ENCODE data around the gene TBC1D2.

Gene TBC1D2

DNA sequence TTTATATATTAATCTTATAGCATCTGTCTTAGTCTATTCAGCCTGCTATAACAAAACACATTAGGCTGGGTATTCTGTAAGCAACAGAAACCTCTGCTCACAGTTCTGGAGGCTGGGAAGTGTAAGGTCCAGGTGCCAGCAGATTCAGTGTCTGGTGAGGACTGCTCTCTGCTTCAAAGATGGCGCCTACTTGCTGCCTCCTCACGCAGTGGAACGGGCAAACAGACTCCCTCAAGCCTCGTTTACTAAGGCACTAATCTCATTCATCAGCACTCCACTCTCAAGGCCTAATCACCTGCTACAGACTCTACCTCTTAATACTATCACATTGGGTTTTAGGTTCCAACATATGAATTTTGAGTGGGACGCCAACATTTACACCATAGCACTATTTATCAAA is 5.2 kb upstream of the TBC1D2 start:
- TF ChIP-seq, protein P1, sequence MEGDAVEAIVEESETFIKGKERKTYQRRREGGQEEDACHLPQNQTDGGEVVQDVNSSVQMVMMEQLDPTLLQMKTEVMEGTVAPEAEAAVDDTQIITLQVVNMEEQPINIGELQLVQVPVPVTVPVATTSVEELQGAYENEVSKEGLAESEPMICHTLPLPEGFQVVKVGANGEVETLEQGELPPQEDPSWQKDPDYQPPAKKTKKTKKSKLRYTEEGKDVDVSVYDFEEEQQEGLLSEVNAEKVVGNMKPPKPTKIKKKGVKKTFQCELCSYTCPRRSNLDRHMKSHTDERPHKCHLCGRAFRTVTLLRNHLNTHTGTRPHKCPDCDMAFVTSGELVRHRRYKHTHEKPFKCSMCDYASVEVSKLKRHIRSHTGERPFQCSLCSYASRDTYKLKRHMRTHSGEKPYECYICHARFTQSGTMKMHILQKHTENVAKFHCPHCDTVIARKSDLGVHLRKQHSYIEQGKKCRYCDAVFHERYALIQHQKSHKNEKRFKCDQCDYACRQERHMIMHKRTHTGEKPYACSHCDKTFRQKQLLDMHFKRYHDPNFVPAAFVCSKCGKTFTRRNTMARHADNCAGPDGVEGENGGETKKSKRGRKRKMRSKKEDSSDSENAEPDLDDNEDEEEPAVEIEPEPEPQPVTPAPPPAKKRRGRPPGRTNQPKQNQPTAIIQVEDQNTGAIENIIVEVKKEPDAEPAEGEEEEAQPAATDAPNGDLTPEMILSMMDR (IDR thresholded peaks at IDR 0.05; ENCODE audit: low read depth, low read length) = no peak
- DNase-seq (ENCODE audit: extremely low read depth, low read depth) = no peak

DNA sequence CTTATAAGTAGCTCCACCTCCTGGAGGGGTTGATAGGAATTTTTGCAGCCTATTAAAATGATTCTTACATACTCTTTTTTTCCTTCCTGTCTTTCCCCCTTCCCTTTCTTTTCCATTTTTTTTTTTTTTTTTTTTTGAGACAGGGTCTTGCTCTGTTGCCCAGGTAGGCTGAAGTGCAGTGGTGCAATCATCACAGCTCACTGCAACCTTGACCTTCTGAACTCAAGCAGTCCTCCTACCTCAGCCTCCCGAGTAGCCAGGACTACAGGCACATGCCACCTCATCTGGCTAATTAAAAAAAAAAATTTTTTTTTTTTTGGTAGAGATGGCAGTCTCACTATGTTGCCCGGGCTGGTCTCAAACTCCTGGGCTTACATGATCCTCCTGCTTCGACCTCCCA is 4.3 kb upstream of the TBC1D2 start:
- TF ChIP-seq, protein P1 (IDR thresholded peaks at IDR 0.05; ENCODE audit: low read depth, low read length) = no peak
- DNase-seq (ENCODE audit: extremely low read depth, low read depth) = no peak

DNA sequence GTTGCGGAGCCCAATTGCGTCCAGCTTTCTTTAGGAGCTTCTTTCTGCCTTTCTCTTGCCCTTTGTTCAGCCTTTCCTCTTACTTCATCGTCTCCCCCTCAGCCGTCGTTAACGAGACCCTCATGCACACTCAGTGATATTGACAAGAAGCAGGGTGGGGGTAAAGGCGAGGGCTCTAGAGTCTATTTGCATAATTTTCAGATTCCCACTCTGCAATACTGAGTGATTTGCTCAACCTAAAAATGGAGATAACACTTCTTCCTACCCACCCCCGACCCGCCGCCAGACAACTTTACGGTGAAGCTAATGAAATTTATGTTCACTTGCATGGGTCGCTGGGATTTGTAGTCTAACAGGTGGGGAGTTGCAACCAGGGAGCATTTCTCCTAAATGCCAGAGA is 1.3 kb upstream of the TBC1D2 start:
- DNase-seq (ENCODE audit: extremely low read depth, low read depth) = no peak
- TF ChIP-seq, protein P1 (IDR thresholded peaks at IDR 0.05; ENCODE audit: low read depth, low read length) = no peak

DNA sequence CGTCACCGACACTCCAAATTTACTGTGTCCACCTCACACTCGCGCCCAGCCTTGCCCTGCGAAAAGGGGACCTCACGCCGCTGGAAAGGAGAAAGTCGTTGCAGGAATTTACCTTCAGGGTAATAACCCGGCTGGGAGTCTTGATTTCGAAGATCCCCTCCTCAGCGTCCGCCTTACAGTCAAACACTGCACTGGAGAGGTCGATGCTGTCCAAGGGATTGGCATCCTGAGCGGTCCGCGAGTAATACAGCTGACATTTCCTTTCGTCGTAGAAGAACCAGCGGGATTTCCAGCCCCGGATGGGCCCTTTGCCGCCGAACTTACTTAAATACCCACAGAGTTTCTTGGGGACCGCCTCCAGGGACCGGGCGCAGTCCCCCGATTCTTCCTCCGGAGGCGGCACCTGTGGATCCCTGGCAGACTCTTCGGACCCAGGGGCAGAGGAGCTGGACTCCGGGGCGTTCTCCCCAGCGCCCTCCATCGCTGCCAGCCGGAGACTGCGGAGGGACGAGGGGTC is 330 bp downstream of the TBC1D2 start:
- no peak for DNase-seq (ENCODE audit: extremely low read depth, low read depth)
- TF ChIP-seq, protein P1 (IDR thresholded peaks at IDR 0.05; ENCODE audit: low read depth, low read length) = no peak; the same call in 1 of the 2 replicates

DNA sequence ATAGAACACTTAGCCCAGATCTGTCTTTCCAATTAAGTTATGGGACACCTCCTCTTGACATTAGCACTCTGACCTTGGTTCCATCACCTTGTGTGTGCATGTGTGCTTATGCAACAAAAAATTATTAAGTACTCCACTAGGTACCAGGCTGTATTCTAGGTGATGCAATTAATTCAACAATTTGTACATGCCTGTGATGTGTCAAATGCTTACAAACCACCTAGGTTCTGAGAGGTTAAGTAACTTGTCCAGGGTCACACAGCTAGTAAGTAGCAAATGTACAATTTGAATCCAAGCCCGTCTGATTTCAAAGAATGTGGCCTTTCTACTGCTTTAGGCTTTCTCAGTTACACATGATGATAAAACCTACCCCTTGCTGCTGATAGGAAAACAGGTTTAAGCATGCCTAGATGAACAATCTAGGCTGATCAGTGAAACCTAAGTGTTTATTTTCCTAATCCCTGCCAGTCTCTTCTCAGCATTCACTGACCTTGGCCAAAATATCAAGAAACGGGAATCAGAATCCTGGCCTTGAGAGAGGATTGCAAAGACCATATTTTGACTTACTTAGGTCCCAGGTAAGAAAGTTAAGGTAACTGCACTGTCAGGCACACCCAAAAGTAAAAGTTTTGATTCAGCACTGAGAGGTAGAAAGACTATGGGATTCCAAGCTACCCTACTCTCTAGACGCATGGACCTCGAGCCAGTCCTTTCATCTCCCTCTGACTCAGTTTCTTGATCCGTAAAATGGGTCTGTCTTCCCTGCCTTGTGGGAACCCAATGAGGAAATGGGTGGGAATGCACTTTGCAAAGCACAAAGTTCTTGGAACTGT is 1.0 kb downstream of the TBC1D2 start:
- TF ChIP-seq, protein P1 (IDR thresholded peaks at IDR 0.05; ENCODE audit: low read depth, low read length) = no peak

DNA sequence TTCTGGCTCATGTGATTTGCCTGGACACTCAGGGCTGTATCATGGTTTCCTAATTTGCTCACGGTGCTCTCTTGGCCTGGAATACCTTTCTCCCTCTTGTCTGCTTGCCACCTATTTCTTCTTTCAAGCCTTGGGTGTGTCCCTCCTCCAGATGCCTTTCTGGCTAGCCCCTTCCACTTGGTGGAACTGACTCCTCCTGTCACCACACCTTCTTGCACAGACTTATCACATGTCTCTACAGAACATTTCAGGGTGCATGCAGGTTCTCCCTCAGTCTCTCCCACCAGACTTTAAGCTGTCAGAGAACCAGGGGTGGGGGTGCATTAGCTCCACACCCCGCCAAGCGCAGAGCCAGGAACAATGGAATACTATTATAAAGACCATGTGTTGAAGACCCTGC is 1.9 kb downstream of the TBC1D2 start:
- no peak for DNase-seq (ENCODE audit: extremely low read depth, low read depth)
- TF ChIP-seq, protein P1 (IDR thresholded peaks at IDR 0.05; ENCODE audit: low read depth, low read length) = no peak

More for the DNA sequence above, 1.0 kb downstream of the TBC1D2 start:
- DNase-seq (ENCODE audit: extremely low read depth, low read depth) = no peak

DNA sequence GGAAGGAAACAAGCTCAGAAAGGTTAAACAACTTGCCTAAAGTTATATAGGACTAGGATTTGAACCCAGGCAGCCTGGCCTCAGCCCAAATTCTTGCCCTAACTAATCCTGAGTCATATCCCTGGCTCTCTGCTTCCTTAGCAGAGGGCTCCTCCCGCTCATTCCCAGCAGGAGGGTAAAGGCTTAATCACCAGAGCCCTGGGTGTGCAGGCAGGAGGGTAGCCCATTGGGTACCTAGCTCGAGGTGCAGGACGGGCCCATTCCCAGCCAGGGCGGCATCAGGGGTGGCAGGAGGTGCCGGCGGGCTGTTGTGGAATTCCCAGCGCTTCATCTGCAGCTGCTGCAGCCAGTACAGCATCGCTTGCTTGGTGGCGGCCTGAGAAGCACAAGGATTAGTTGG is 3.9 kb downstream of the TBC1D2 start:
- TF ChIP-seq, protein P1 (IDR thresholded peaks at IDR 0.05; ENCODE audit: low read depth, low read length) = no peak
- no peak for DNase-seq (ENCODE audit: extremely low read depth, low read depth)
